Left lung (tissue), 10 donors: ENCODE measurements around the gene NAA16. TPM values are rescaled to one million over a fixed set of nuclear protein-coding genes. Genes with fewer than 3 reads are reported as not detected.
"Not testable (repeated sequence)": the region's sequence is repeated elsewhere in the genome, so short reads cannot be mapped to it uniquely, and the experiment has no call there.

ENCODE experiments used
- ATAC-seq: fragments of 200-7000 bp; cut with Tn5 transposase; one replicate; pipeline ENCODE4 v1.9.1; 2020; ENCODE audit warnings: moderate library complexity
- DNase-seq, 4 donors: peaks; one replicate each; pipeline ENCODE4 v3.0.0-alpha.2; 2013 to 2020
- H3K27ac ChIP-seq, 2 donors: fragments of 200-600 bp; sonication (generic) in 1 of 2; one replicate each; pipeline versions ENCODE4 v1.5.0 to v1.8.0; 2020 to 2021
- H3K27me3 ChIP-seq, 2 donors: fragments of 200-600 bp; sonication (generic) in 1 of 2; one replicate each; pipeline versions ENCODE4 v1.5.0 to v1.8.0; 2020 to 2021
- H3K36me3 ChIP-seq, 2 donors: fragments of 200-600 bp; sonication (generic) in 1 of 2; one replicate each; pipeline versions ENCODE4 v1.5.0 to v1.8.0; 2020 to 2021
- H3K4me1 ChIP-seq, 2 donors: fragments of 200-600 bp; one replicate each; pipeline ENCODE4 v1.8.0; 2021
- H3K4me3 ChIP-seq, 2 donors: fragments of 200-600 bp; sonication (generic) in 1 of 2; one replicate each; pipeline versions ENCODE4 v1.5.0 to v1.8.0; 2020 to 2021; ENCODE audit warnings: mild to moderate bottlenecking in 1 of 2
- H3K9me3 ChIP-seq, 2 donors: fragments of 200-600 bp; sonication (generic) in 1 of 2; one replicate each; pipeline versions ENCODE4 v1.5.0 to v1.8.0; 2020 to 2021
- intact Hi-C, 2 donors: fragments of 100-400 bp; cut with DNase I; formaldehyde crosslinking; loops; one replicate each; pipeline versions ENCODE4 v1.11.2 to v1.14.2; 2022
- polyA plus RNA-seq, 6 donors: library from polyadenylated mRNA; unstranded; fragments of 120-200 nt; gene quantifications; one replicate each; pipeline ENCODE4 v1.2.1, GENCODE V29; 2013; ENCODE audit not compliant: insufficient read length in 6 of 6
- total RNA-seq, 2 donors: library from RNA; stranded (reverse); fragmentation: NEBNext Ultra II Directional; extraction: Animal tissue kit (Norgen Biotek cat#: 25700); gene quantifications; one replicate each; pipeline ENCODE4 v1.2.1, GENCODE V29; 2021
- TF ChIP-seq, protein P1 (sequence below), 2 donors: fragments of 200-600 bp; sonication (generic) in 1 of 2; IDR thresholded peaks; one replicate each; pipeline versions ENCODE4 v1.5.0 to v1.8.0; 2021; ENCODE audit warnings: antibody characterized with exemption in 2 of 2
- donor health status: DM: no; HTN: yes; CAD: no.
- donor health status: DM: no; HTN: no; CAD: no.

Gene NAA16
- total and polyA plus RNA-seq, 8 donors = 17.2 to 69.4 (median 55.6) TPM

DNA sequence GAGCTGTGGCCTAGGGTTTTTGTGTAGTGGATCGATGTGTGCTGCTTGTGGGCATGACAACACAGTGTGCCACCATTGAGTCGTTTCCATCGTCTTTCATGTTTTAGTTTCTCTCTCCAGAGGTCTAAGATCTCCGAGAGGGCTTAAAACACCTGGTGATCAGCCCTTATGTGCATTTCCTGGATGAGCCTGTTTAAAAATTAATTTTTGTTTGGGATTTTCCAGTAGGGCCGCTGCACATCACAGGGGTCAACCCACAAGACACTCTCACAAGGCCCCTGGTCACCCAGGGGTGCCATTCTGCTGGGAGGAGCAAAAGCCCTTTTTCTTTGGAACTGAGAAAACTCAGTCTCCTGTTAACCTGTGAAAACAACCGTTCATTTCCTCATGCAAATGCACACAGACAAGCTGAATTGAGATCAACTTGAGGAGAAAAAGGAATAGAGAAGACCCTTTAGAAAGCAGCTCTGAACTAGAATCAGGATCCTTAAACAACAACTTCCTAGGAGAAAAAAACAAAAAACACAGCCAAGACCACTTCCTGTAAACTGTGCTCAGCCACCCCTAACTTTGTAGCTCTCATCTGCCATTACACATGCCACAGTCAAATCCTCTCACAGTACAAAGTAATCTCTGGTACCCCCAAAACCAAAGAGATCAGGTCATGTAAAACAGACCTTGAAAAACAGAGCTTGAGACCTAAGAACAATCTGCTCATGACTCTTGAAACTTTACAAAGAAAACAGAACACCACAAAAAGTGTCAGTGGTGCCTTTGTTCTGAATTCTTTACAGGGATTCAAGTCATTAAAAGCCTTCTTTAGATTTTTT, 39.4 kb upstream of the NAA16 start:
- TF ChIP-seq, protein P1, sequence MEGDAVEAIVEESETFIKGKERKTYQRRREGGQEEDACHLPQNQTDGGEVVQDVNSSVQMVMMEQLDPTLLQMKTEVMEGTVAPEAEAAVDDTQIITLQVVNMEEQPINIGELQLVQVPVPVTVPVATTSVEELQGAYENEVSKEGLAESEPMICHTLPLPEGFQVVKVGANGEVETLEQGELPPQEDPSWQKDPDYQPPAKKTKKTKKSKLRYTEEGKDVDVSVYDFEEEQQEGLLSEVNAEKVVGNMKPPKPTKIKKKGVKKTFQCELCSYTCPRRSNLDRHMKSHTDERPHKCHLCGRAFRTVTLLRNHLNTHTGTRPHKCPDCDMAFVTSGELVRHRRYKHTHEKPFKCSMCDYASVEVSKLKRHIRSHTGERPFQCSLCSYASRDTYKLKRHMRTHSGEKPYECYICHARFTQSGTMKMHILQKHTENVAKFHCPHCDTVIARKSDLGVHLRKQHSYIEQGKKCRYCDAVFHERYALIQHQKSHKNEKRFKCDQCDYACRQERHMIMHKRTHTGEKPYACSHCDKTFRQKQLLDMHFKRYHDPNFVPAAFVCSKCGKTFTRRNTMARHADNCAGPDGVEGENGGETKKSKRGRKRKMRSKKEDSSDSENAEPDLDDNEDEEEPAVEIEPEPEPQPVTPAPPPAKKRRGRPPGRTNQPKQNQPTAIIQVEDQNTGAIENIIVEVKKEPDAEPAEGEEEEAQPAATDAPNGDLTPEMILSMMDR (IDR thresholded peaks at IDR 0.05) = no peak
- H3K4me3 ChIP-seq = no peak overlapping the region
- DNase-seq = no peak
- H3K27me3 ChIP-seq = no peaks in the 10 kb centered on the region
- no peak for ATAC-seq
- no peaks in the 10 kb centered on the region for H3K36me3 ChIP-seq
- no peaks in the 10 kb centered on the region for H3K4me1 ChIP-seq
- intact Hi-C loops = no loop called here
- peaks cover 0 to 27% of the 10 kb centered on the region in 2 donors for H3K9me3 ChIP-seq
- H3K27ac ChIP-seq = no peak overlapping the region

DNA sequence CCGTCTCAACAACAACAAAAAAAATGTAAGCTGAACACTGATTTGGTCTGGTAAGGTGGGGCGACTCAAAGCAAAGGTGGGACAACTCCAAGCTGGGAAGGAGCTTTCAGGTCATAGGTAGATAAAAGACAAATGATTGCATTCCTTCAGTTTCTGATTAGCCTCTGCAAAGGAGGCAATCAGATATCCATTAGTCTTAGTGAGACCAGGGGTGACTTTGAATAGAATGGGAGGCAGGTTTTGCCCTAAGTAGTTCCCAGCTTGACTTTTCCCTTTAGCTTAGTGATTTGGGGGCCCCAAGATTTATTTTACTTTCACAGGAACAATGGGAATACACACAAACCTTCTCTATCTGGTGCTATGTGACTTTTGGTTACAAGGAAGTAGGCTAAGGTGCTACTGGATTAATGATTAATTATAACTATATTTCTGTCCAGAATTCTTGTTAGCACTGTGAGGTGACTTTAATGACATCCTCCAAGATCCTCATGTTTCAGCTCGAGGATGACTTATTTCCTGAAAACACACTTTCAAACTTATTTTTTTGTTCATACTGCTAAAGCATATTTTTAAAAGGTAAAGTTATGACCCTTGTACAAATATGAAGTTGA, 37.1 kb upstream of the NAA16 start:
- H3K4me1 ChIP-seq = no peaks in the 10 kb centered on the region
- peak; percentile 64 for ATAC-seq
- H3K27me3 ChIP-seq = no peaks in the 10 kb centered on the region
- peaks cover 0 to 11% of the 10 kb centered on the region in 2 donors for H3K9me3 ChIP-seq
- intact Hi-C loops = no loop called here
- H3K36me3 ChIP-seq = no peaks in the 10 kb centered on the region
- TF ChIP-seq, protein P1 (IDR thresholded peaks at IDR 0.05) = no peak
- no peak overlapping the region for H3K27ac ChIP-seq
- no peak overlapping the region for H3K4me3 ChIP-seq
- no peak for DNase-seq

DNA sequence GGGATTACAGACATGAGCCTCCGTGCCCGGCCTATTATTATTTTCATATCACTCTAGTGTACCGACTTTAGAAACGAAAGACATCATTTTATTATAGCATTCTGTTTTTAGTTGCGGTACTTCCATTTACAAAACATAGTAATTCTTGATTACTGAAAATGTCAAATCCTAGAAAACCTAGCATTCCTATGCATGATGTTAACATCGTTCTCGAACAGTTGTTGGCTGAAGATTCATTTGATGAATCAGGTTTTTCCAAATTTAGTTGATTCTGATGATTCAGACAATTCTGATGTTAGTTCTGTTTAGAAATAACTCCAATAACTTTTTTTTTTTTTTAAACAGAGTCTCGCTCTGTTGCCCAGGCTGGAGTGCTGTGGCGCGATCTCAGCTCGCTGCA, 36.2 kb upstream of the NAA16 start:
- H3K9me3 ChIP-seq = peaks cover 0 to 1% of the 10 kb centered on the region in 2 donors
- intact Hi-C loops = no loop called here
- DNase-seq (no peak), ATAC-seq (no peak)
- no peak overlapping the region for H3K27ac ChIP-seq
- H3K27me3 ChIP-seq = no peaks in the 10 kb centered on the region
- no peak overlapping the region for H3K4me3 ChIP-seq
- TF ChIP-seq, protein P1 (IDR thresholded peaks at IDR 0.05) = no peak
- H3K4me1 ChIP-seq = no peaks in the 10 kb centered on the region
- H3K36me3 ChIP-seq = no peaks in the 10 kb centered on the region

DNA sequence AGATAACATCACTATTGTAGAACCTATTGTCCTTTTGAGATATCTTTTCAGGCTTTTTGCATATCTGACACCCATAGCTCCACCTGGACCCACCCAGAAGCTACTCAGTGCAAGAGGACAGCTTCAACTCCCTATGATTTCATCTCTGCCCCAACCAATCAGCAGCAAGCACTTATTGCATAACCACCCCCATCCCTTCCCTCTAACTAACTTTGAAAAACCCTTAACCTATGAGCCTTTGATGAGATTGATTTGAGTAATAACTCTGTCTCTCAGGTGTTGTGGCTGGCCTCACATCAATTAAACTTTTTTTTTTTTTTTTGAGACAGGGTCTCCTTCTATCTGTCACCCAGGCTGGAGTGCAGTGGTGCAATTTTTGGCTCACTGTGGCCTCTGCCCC, 34.2 kb upstream of the NAA16 start:
- Histone ChIP-seq H3K4me1 (no peaks in the 10 kb centered on the region), H3K27me3 (no peaks in the 10 kb centered on the region), H3K9me3 (no peaks in the 10 kb centered on the region), H3K27ac (no peak overlapping the region), H3K4me3 (no peak overlapping the region), H3K36me3 (no peaks in the 10 kb centered on the region)
- no peak for DNase-seq
- intact Hi-C loops = no loop called here
- no peak for ATAC-seq
- TF ChIP-seq, protein P1 (IDR thresholded peaks at IDR 0.05) = no peak

DNA sequence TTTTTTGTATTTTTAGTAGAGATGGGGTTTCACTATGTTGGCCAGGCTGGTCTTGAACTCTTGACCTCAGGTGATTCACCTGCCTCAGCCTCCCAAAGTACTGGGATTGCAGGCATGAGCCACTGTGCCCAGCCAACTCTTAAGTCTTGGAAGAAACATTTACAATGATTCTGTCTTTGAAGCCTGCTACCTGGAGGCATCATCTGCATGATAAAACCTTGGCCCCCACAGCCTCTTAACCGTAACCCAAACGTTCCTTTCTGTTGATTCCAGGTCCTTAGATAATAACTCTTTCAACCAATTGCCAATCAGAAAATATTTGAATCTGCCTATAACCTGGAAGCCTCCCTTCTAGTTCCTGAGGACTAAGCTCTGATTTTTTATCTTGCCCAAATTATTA, 31.9 kb upstream of the NAA16 start:
- intact Hi-C loops, H3K27ac ChIP-seq, H3K27me3 ChIP-seq, DNase-seq, H3K4me3 ChIP-seq, ATAC-seq, H3K9me3 ChIP-seq, H3K36me3 ChIP-seq, H3K4me1 ChIP-seq: not testable (repeated sequence)
